GM21447 (cell line): ENCODE measurements around the gene KRT78.

Source experiments
- ATAC-seq: cut with Tn5 transposase; IDR thresholded peaks from one replicate; pipeline ENCODE4 v1.9.1; 2021; ENCODE audit not compliant: unreplicated experiment

The KRT78 gene

GRCh38 chr12:52813885-52814709 is 34.7 kb downstream of the KRT78 start, which contains the start of gene KRT4:
Gene KRT4, minus strand, starts transcription at chr12:52814116. Its CDS starts 58 bp downstream, at chr12:52814058.
- no peak for ATAC-seq

GRCh38 chr12:52813203-52813819 is 35.5 kb downstream of the KRT78 start:
- ATAC-seq, result no peak

- no peak for ATAC-seq
Measured at GRCh38 chr12:52812749-52813148, 36.0 kb downstream of the KRT78 start.

- ATAC-seq, result no peak
Measured at GRCh38 chr12:52812073-52812400, 36.8 kb downstream of the KRT78 start.

GRCh38 chr12:52811191-52812072 is 37.4 kb downstream of the KRT78 start:
- ATAC-seq, result no peak

GRCh38 chr12:52810554-52810953 is 38.2 kb downstream of the KRT78 start:
- ATAC-seq, result no peak

GRCh38 chr12:52809166-52809565 is 39.6 kb downstream of the KRT78 start:
- no peak for ATAC-seq

- ATAC-seq, result no peak
Measured at GRCh38 chr12:52808573-52809160, 40.1 kb downstream of the KRT78 start.

GRCh38 chr12:52807544-52808470 is 41.0 kb downstream of the KRT78 start:
- no peak for ATAC-seq

- ATAC-seq, result no peak
Measured at GRCh38 chr12:52806821-52807543, 41.8 kb downstream of the KRT78 start.

- no peak for ATAC-seq
Measured at GRCh38 chr12:52806169-52806811, 42.5 kb downstream of the KRT78 start.

- ATAC-seq, result no peak
Measured at GRCh38 chr12:52805739-52806138, 43.1 kb downstream of the KRT78 start.

GRCh38 chr12:52805000-52805399 is 43.8 kb downstream of the KRT78 start:
- no peak for ATAC-seq

GRCh38 chr12:52802442-52802841 is 46.4 kb downstream of the KRT78 start:
- ATAC-seq, result no peak

- no peak for ATAC-seq
Measured at GRCh38 chr12:52801773-52802172, 47.0 kb downstream of the KRT78 start.

GRCh38 chr12:52800259-52800917 is 48.4 kb downstream of the KRT78 start:
- no peak for ATAC-seq

- no peak for ATAC-seq
Measured at GRCh38 chr12:52799505-52800211, 49.1 kb downstream of the KRT78 start.
